Urothelium cell line (cell line): ENCODE data around the gene MAT1A.
"Not testable (repeated sequence)": the region's sequence is repeated elsewhere in the genome, so short reads cannot be mapped to it uniquely, and the experiment has no call there.

Experiments
- DNase-seq: peaks from one replicate; pipeline ENCODE4 v3.0.0; 2011; ENCODE audit warnings: low spot score, mixed read lengths
- FAIRE-seq: peaks from 2 replicates; lab custom pipeline; 2011; peaks lifted over from hg19 to GRCh38; lab: Jason Lieb, UNC

Gene MAT1A

GRCh38 chr10:80265740-80266512 is 23.5 kb downstream of the MAT1A start:
- no peak for DNase-seq
- no peak for FAIRE-seq

DNA sequence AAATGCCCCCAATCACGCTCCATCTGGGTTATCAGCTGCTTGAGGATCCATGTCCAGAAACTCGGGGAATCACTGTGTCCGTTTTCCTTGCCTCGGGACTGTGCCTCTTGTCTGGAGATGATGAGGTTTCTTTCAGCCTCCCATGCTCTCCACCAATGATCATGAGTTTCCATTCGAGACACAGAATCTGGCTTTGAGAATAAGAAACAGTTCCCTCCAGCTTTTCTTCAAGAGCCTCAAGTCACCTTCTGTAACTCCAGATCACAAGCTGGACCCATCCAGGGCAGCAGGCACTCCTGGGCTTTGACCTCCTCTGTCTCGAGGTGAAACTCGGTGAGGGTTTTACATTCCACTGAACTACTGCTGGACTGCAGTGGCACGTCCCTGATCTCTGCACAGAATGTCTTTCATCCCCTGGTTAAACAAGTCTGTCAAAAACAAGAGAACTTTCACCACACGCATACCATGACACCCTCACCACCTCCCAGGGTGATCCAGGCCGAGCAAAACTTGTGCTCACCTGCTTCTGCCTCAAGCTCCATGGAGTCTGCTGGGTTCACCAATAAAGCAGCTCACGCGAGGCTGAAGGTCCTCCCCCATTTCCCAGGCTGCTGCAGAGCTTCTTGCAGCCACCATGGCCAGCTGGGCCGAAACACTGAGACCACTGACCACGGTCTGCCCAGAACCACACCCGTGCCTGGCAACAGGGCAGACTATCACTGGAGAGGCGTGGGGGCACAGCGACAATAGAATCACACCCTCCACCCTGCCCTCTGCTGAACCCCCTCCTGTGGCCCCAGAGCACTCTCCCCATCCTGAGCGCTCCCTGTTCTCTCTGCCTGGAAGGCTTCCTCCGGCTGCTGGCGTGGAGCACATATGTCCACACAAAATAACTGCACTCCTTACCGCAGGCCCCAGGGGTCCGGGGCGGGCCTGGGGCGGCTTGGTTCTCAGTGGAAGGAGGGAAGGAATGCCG is 25.1 kb downstream of the MAT1A start:
- FAIRE-seq (no peak), DNase-seq (no peak)

DNA sequence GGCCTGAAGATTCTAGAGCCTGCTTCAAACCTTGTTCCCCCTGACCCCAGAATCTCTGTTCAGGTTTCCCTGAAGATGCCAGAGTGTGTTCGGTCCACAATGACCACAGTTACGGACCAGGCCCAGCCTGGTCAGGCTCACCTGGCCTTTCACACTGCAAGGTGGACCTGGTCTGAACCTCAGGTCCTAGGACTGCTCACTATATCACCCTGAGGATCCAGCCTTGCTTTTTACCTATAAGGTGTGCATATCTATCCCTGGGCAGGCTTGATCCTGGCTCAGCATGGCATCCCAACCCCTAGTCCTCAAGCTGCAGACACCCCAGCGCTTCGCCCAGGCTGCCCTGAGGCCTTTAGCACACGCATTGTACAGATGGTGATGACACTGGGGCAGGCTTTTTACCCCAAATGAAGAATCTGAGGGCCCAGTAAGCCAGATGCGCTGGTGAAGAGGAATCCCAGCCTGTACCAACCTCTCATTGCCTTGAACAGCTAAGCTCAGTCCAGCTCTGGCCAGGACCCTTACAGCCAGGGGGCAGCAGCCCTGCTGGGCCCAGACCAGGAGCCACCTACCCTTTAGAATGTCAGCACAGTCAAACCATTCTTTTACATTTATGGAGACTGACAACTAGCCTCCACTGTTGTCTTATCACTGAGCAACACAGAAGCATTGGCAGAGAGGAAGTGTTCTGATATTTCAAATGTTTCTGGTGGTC is 28.0 kb downstream of the MAT1A start:
- DNase-seq = no peak

DNA sequence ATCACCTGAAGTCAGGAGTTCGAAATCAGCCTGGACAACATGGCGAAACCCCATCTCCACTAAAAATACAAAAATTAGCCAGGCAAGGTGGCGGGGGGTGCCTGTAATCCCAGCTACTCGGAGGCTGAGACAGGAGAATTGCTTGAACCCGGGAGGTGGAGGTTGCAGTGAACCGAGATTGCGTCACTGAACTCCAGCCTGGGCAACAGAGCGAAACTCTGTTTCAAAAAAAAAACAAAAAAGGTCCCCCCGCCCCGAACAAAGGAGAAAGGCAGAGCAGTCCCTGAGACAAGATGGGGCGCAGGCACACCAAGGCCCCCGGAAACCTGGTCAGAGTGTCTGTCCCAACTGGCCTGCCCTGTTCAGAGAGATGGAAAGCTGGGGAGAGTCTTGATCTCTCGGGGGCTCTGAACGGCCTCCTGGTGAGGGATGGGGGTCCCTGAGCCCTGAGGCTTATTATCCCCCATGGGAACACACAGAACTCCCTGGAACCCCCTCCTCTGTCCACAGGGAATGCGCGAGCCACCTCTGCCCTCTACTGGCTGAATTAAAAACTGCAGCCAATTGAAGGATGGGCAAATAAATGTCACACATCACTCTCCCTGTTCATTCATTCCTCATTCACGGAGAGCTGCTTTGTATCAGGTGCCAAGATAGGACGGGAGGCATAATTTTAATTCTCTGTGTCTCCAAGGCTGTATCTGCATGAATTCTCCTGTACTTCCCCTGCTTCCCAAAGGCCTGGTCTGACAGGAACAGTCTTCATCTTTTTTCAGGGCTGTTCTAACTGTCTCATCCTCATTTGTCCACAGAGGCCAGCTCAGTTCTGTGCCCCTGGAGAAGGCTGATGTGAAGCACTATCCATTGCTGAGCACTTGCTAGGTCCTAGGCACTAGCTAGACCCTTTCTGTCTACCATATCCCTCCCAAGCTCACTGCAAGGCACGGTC is 28.9 kb downstream of the MAT1A start:
- DNase-seq (peak; percentile 56), FAIRE-seq (no peak)

More for the DNA sequence above, 28.0 kb downstream of the MAT1A start:
- no peak for FAIRE-seq

GRCh38 chr10:80259405-80259871 is 30.0 kb downstream of the MAT1A start:
- FAIRE-seq (no peak), DNase-seq (peak; percentile 52)

DNA sequence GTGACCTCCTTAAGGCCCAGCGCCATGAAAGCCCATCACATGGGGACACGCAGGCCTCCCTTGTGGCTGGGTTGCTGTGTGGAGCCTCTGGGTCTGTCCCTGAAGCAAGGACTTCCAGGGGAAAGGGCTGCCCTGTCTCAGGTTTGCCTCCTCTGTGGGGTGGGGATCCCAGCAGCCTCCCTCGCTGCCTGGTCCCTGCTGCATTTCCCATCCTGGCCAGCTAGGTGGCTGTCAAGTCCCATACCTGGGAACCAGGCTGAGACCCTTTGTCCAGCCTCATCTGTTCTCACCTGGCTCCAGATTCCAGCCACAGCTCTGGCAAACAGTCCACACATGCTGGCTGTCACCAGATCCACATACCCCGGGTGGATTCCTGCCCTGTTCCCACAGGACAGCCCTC is 32.7 kb downstream of the MAT1A start:
- FAIRE-seq (peak; percentile 53), DNase-seq (peak; percentile 49)

DNA sequence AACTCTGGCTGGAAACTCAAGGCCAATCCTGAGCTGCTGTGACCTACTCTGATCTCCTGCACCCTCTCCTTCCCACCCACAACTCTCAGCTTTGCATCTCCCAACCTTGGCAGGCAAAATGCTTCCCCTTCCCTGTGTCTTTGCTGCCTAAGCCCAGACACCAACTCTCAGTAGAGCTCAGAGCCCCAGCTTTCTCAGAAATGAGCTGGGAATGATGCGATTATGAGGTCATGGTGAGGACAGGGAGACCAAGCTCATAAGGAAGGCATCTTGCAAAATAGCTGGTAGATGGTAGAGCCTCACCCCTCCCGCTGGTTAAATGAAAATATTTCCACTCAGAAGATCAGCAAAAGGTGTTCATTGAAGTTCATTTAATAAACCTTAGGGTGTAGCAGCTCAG is 34.7 kb downstream of the MAT1A start:
- DNase-seq, FAIRE-seq: not testable (repeated sequence)

DNA sequence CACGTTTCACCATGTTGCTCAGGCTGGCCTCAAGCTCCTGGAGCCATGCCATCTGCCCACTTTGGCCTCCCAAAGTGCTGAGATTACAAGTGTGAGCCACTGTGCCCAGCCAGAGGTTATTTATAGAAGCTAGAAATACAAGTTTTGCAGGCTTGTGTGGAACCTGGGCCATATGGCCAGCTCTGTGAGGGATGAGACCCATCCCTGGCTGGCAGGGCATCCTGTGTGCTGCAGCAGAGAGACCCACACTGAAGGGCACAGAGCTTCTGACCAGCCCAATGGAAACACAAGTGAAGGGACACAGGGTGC is 35.5 kb downstream of the MAT1A start:
- not testable (repeated sequence) for DNase-seq, FAIRE-seq

DNA sequence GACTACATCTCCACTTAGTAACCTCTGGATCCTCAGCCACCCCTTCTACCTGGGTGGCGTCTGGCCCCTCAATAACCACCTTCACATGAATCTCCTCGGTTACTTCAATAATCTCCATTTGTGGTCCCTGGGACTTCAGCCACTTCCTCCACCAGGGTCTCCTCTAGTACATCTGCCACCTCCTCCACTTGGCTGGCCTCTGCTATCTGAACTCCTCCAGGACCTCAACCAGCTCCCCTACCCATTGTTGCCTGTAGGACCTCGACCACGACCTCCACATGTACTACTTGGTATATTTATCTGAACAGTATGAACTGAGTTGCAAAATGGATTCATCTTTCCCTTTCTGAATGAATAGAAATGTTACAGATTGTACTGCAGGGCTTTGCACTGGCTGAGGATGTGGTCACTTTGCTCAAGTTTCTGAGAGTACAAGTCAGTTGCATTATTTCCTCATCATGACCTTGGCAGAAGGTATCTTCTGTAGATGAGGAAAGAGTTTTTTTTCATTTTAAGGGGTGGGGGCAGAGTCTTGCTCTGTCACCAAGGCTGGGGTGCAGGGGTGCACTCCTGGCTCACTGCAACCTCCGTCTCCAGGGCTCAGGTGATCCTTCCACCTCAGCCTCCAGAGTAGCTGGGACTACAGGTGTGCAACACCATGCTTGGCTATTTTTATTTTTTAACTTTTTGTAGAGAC is 36.0 kb downstream of the MAT1A start:
- FAIRE-seq (no peak), DNase-seq (no peak)

- DNase-seq (no peak), FAIRE-seq (no peak)
These were observed 37.1 kb downstream of the MAT1A start for GRCh38 chr10:80252296-80252887.

GRCh38 chr10:80251703-80252280 is 37.7 kb downstream of the MAT1A start:
- not testable (repeated sequence) for FAIRE-seq, DNase-seq

GRCh38 chr10:80250399-80250798 is 39.1 kb downstream of the MAT1A start:
- DNase-seq, FAIRE-seq: not testable (repeated sequence)

GRCh38 chr10:80249906-80250305 is 39.6 kb downstream of the MAT1A start:
- not testable (repeated sequence) for FAIRE-seq, DNase-seq

- not testable (repeated sequence) for DNase-seq, FAIRE-seq
These were observed 41.8 kb downstream of the MAT1A start for GRCh38 chr10:80247611-80248010.

DNA sequence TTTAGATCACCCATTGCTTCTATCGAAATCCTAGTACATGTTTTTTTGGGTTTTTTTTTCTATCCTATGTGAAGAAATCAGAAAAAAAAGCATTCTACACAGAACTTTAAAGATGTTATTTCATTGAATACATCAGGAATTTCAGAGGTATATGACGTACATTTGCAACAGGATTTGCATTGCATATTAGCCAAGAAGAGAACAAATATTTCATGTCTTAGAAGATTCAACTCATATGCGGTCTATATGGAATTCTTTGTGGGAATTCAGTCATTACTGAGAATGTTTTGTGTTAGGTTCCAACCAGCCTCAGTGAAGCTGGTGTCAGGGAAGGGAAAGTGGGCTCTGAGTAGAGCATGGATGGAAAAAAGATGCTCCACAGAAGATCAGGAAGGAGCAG is 45.1 kb downstream of the MAT1A start:
- FAIRE-seq = not testable (repeated sequence)

GRCh38 chr10:80242341-80242740 is 47.1 kb downstream of the MAT1A start:
- not testable (repeated sequence) for DNase-seq, FAIRE-seq

More for the DNA sequence above, 45.1 kb downstream of the MAT1A start:
- not testable (repeated sequence) for DNase-seq

DNA sequence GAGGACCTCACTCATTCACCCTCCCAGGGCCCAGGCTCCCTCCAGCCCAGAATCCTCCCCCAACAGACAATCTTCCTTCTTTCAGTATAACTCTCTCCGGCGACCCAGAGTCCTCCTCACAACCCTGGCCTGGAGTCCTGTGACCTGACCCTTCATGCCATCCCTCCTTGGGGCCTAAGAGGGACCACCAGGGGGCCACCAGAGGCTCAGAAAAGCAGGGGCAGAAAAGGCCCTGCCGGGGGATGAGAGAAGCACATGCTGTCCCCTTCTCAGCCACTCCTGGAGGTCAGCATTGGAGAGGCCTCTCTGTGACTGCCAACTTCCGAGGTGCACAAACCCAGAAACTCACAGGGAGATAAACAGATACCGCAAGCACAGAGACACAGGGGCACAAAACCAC is 53.0 kb downstream of the MAT1A start:
- DNase-seq, FAIRE-seq: not testable (repeated sequence)
